Astrocyte of the cerebellum (primary cell): ENCODE measurements around the gene DUSP10.

Source experiments
- DNase-seq: peaks from one replicate; pipeline ENCODE4 v3.0.0-alpha.2; 2011; ENCODE audit warnings: low read depth
- H3K4me3 ChIP-seq: 2 replicates; pipeline ENCODE4 v1.5.1; 2011; ENCODE audit warnings: mild to moderate bottlenecking, low read depth, low read length, moderate library complexity
- in situ Hi-C: cut with HindIII; loops from 2 replicates; pipeline ENCODE4 v1.10.0; 2017; ENCODE audit warnings: low sequenced_read_pairs
- TF ChIP-seq, protein P1 (sequence below): IDR thresholded peaks from 2 replicates; pipeline ENCODE4 v1.5.1; 2012; ENCODE audit warnings: low read length, low read depth, moderate library complexity, mild to moderate bottlenecking; ENCODE audit errors: missing control alignments

Gene DUSP10

GRCh38 chr1:221739018-221739676 is 2.7 kb downstream of the DUSP10 start:
- DNase-seq: no peak
- in situ Hi-C loops: no loop called here
- TF ChIP-seq, protein P1, sequence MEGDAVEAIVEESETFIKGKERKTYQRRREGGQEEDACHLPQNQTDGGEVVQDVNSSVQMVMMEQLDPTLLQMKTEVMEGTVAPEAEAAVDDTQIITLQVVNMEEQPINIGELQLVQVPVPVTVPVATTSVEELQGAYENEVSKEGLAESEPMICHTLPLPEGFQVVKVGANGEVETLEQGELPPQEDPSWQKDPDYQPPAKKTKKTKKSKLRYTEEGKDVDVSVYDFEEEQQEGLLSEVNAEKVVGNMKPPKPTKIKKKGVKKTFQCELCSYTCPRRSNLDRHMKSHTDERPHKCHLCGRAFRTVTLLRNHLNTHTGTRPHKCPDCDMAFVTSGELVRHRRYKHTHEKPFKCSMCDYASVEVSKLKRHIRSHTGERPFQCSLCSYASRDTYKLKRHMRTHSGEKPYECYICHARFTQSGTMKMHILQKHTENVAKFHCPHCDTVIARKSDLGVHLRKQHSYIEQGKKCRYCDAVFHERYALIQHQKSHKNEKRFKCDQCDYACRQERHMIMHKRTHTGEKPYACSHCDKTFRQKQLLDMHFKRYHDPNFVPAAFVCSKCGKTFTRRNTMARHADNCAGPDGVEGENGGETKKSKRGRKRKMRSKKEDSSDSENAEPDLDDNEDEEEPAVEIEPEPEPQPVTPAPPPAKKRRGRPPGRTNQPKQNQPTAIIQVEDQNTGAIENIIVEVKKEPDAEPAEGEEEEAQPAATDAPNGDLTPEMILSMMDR: no peak
- no peak overlapping the region for H3K4me3 ChIP-seq

- no peak overlapping the region for H3K4me3 ChIP-seq
- TF ChIP-seq, protein P1: no peak
- in situ Hi-C loops: no loop called here
- DNase-seq: no peak
Measured at GRCh38 chr1:221736714-221737113, 5.2 kb downstream of the DUSP10 start.

- in situ Hi-C loops: no loop called here
- DNase-seq: no peak
- H3K4me3 ChIP-seq: no peak overlapping the region
- TF ChIP-seq, protein P1: no peak
Measured at GRCh38 chr1:221735999-221736398, 5.9 kb downstream of the DUSP10 start.

- TF ChIP-seq, protein P1: no peak
- in situ Hi-C loops: no loop called here
- DNase-seq: no peak
- no peak overlapping the region for H3K4me3 ChIP-seq
Measured at GRCh38 chr1:221734187-221734586, 7.7 kb downstream of the DUSP10 start.

DNA sequence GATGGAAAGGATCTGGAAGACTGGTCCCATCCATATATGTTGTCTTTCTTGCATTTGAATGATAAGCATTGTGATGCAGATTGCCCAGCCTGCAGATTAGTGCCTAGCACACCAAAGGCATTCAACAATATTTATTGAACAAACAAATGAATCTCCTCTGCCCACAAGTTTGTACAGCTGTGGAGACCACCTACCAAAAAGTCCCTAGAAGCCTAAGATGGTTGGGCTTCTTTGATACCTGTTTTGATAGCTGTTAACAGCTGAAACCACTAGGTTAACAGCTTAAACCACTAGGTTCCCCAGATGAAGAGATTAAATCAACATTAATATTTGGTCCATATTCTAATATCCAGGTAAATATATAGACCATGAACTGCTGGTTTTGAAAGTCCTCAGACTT is 9.8 kb downstream of the DUSP10 start:
- DNase-seq: no peak
- in situ Hi-C loops: no loop called here
- TF ChIP-seq, protein P1: no peak

GRCh38 chr1:221729771-221730330 is 12.0 kb downstream of the DUSP10 start:
- in situ Hi-C loops: no loop called here
- no peak overlapping the region for H3K4me3 ChIP-seq
- TF ChIP-seq, protein P1: no peak
- no peak for DNase-seq

More for the DNA sequence above, 9.8 kb downstream of the DUSP10 start:
- no peak overlapping the region for H3K4me3 ChIP-seq
